Esophagus squamous epithelium (tissue), 5 donors: ENCODE measurements around the gene STUB1. TPM values are rescaled to one million over a fixed set of nuclear protein-coding genes. Genes with fewer than 3 reads are reported as not detected.
A peak's percentile ranks its signal among the peaks of the same experiment; 100 is the strongest.

ENCODE experiments used
- DNase-seq: peaks from one replicate; lab custom pipeline; 2025; lab: John Stamatoyannopoulos, UW
- H3K27ac ChIP-seq, 4 donors: fragments of 200-600 bp; sonication (generic); one replicate each; pipeline ENCODE4 v1.5.1; 2016 to 2019; ENCODE audit warnings: mild to moderate bottlenecking in 1 of 4
- H3K27me3 ChIP-seq, 4 donors: fragments of 200-600 bp; sonication (generic); 1 replicate in 3 of 4; 2 replicates in 1 of 4; pipeline versions ENCODE4 v1.5.1 to v1.6.0; 2017 to 2021; ENCODE audit warnings: antibody characterized with exemption in 1 of 4
- H3K36me3 ChIP-seq, 3 donors: fragments of 200-600 bp; sonication (generic); one replicate each; pipeline ENCODE4 v1.5.1; 2016 to 2019
- H3K4me1 ChIP-seq, 3 donors: fragments of 200-600 bp; sonication (generic); one replicate each; pipeline ENCODE4 v1.5.1; 2017 to 2019
- H3K4me3 ChIP-seq, 4 donors: fragments of 200-600 bp; sonication (generic); 1 replicate in 3 of 4; 2 replicates in 1 of 4; pipeline ENCODE4 v1.5.1; 2016 to 2019; ENCODE audit warnings: mild to moderate bottlenecking in 2 of 4, moderate library complexity in 1 of 4
- H3K9me3 ChIP-seq, 3 donors: fragments of 200-600 bp; sonication (generic); one replicate each; pipeline ENCODE4 v1.5.1; 2016 to 2019
- CTCF ChIP-seq, 6 experiments: fragments of 450-650 bp in 4 of 6; fragments of 200-600 bp in 2 of 6; sonication (generic) in 2 of 6; IDR thresholded peaks; one replicate each; pipeline ENCODE4 v1.5.1; 2016 to 2019; ENCODE audit warnings: antibody characterized with exemption in 6 of 6, mild to moderate bottlenecking in 4 of 6, moderate library complexity in 4 of 6
- POLR2A ChIP-seq, 4 donors: fragments of 450-650 bp; IDR thresholded peaks; one replicate each; pipeline ENCODE4 v1.6.1; 2017; ENCODE audit warnings: antibody characterized with exemption in 4 of 4, mild to moderate bottlenecking in 4 of 4, moderate library complexity in 3 of 4
- WGBS, 2 donors: methylation state at CpG; one replicate each; pipeline ENCODE4 v1.1.5; 2018; 5-methylcytosine and 5-hydroxymethylcytosine counted together
- intact Hi-C: fragments of 100-400 bp; cut with DNase I; formaldehyde crosslinking; loops from one replicate; pipeline ENCODE4 v1.15.0; 2022
- total RNA-seq, 4 donors: library from RNA; depleted of rRNA; stranded (reverse); fragments of >200 nt; gene quantifications; one replicate each; pipeline ENCODE4 v1.1.0, GENCODE V29; 2016
- donor health status: DM: yes; HTN: yes; CAD: no.

The STUB1 gene
- total RNA-seq, 4 donors from 2014 or later = 102 to 148 (median 120) TPM

GRCh38 chr16:672851-673250, 7.4 kb upstream of the STUB1 start:
- intact Hi-C loops = no loop called here
- Histone ChIP-seq H3K4me1 (peaks cover 32 to 68% (median 36%) of the 10 kb centered on the region in 3 donors), H3K27ac (no peak overlapping the region), H3K27me3 (peaks cover 0 to 29% (median 0%) of the 10 kb centered on the region in 4 donors), H3K36me3 (peaks cover 35 to 56% (median 36%) of the 10 kb centered on the region in 3 donors), H3K9me3 (no peaks in the 10 kb centered on the region), H3K4me3 (no peak overlapping the region)
- DNase-seq = no peak
- no peak for TF ChIP-seq CTCF (IDR thresholded peaks at IDR 0.05)
- no peak for TF ChIP-seq POLR2A (IDR thresholded peaks at IDR 0.05)
- WGBS, 2 donors = 95% methylated on average over 13 of the region's 21 CpGs; no CpG with 5 or more reads in 1 of the 2 donors

GRCh38 chr16:673399-673991, 6.7 kb upstream of the STUB1 start:
- DNase-seq = no peak
- H3K4me1 ChIP-seq = peaks cover 32 to 70% (median 40%) of the 10 kb centered on the region in 3 donors
- H3K9me3 ChIP-seq = no peaks in the 10 kb centered on the region
- no peak for TF ChIP-seq CTCF (IDR thresholded peaks at IDR 0.05)
- TF ChIP-seq POLR2A (IDR thresholded peaks at IDR 0.05) = no peak
- H3K36me3 ChIP-seq = peaks cover 35 to 56% (median 36%) of the 10 kb centered on the region in 3 donors
- WGBS, 2 donors = 90% methylated on average over 4 of the region's 18 CpGs; no CpG with 5 or more reads in 1 of the 2 donors
- H3K27ac ChIP-seq = no peak overlapping the region
- no peak overlapping the region for H3K4me3 ChIP-seq
- intact Hi-C loops = no loop called here
- H3K27me3 ChIP-seq = peaks cover 0 to 33% (median 0%) of the 10 kb centered on the region in 4 donors

GRCh38 chr16:674214-674881, 5.9 kb upstream of the STUB1 start:
- H3K27ac ChIP-seq = no peak overlapping the region

GRCh38 chr16:674968-675883, 5.0 kb upstream of the STUB1 start, which contains the start of gene RHBDL1:
RHBDL1 (plus strand) TSS chr16:675671; CDS start chr16:675791, 120 bp downstream.
- peaks cover 28 to 66% (median 40%) of the 10 kb centered on the region in 3 donors for H3K4me1 ChIP-seq
- H3K27ac ChIP-seq = peak within 1 kb of the TSS in 3 of 4 donors; percentile 20 to 42 (median 34)
- intact Hi-C loops = no loop called here
- TF ChIP-seq CTCF (IDR thresholded peaks at IDR 0.05) (no peak), POLR2A (IDR thresholded peaks at IDR 0.05) (no peak)
- H3K9me3 ChIP-seq = no peaks in the 10 kb centered on the region
- peaks cover 0 to 33% (median 0%) of the 10 kb centered on the region in 4 donors for H3K27me3 ChIP-seq
- H3K4me3 ChIP-seq = peak within 1 kb of the TSS in 3 of 4 donors; percentile 19 to 63 (median 40)
- H3K36me3 ChIP-seq = peaks cover 29 to 44% (median 32%) of the 10 kb centered on the region in 3 donors
- DNase-seq = no peak
- 13 to 20% methylated on average over 3 to 5 of the region's 73 CpGs for WGBS, 2 donors

More at GRCh38 chr16:674214-674881, 5.9 kb upstream of the STUB1 start:
- WGBS, 2 donors = 87 to 100% methylated on average over 1 to 3 of the region's 22 CpGs
- Histone ChIP-seq H3K4me1 (peaks cover 26 to 70% (median 39%) of the 10 kb centered on the region in 3 donors), H3K9me3 (no peaks in the 10 kb centered on the region), H3K4me3 (no peak overlapping the region), H3K36me3 (peaks cover 35 to 52% (median 36%) of the 10 kb centered on the region in 3 donors), H3K27me3 (peaks cover 0 to 33% (median 0%) of the 10 kb centered on the region in 4 donors)
- no peak for DNase-seq
- TF ChIP-seq CTCF (IDR thresholded peaks at IDR 0.05) (no peak), POLR2A (IDR thresholded peaks at IDR 0.05) (no peak)
- intact Hi-C loops = no loop called here
